ENCODE measurements around the gene ZNF451. TPM values are rescaled to one million over a fixed set of nuclear protein-coding genes. Genes with fewer than 3 reads are reported as not detected.

The ZNF451 gene
- polyA plus RNA-seq, 1 of the 3 experiments (the other 2 are of a cell fraction), result 8.5 TPM

- H3K4me2 ChIP-seq, result no peak overlapping the region
- no peaks in the 10 kb centered on the region for H4K20me1 ChIP-seq (ENCODE audit: insufficient read depth)
- H3K4me1 ChIP-seq (ENCODE audit: control insufficient read depth in 1 of 2, insufficient read depth in 2 of 2, low read depth in 1 of 2, low read length in 1 of 2), result no peaks in the 10 kb centered on the region; a peak in 1 of 4 replicates
- H3F3A ChIP-seq (replicated peaks; ENCODE audit: insufficient read depth), result peaks cover 15% of the 10 kb centered on the region
- WGBS (ENCODE audit: low lambda C conversion rate), result 98% methylated on average over 11 of the region's 11 CpGs
- TF ChIP-seq FOSL2 (IDR thresholded peaks at IDR 0.05; ENCODE audit: borderline replicate concordance, low read depth), result no peak
- TF ChIP-seq SIN3A (IDR thresholded peaks at IDR 0.05; ENCODE audit: borderline replicate concordance, low read depth, low read length), result no peak
- TF ChIP-seq JUND (IDR thresholded peaks at IDR 0.05), result no peak
- TF ChIP-seq GATA2 (CRISPR knock-in tag; IDR thresholded peaks at IDR 0.05), result no peak
- no peak for TF ChIP-seq CHD2 (IDR thresholded peaks at IDR 0.05; ENCODE audit: low read length, partially characterized antibody)
- no peak for TF ChIP-seq TCF12 (IDR thresholded peaks at IDR 0.05)
- TF ChIP-seq, protein P1, sequence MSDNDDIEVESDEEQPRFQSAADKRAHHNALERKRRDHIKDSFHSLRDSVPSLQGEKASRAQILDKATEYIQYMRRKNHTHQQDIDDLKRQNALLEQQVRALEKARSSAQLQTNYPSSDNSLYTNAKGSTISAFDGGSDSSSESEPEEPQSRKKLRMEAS (IDR thresholded peaks at IDR 0.05; ENCODE audit: low read depth), result no peak
- no peak for TF ChIP-seq POLR2AphosphoS5 (IDR thresholded peaks at IDR 0.05; ENCODE audit: low read depth, low read length)
- no peak for TF ChIP-seq EZH2phosphoT487 (IDR thresholded peaks at IDR 0.05; ENCODE audit: borderline replicate concordance, low read depth)
- no peaks in the 10 kb centered on the region for H3K79me2 ChIP-seq (ENCODE audit: insufficient read depth)
- H3K27me3 ChIP-seq (ENCODE audit: insufficient read depth), result no peaks in the 10 kb centered on the region
- POLR2A ChIA-PET, result no interaction called here
- H2AFZ ChIP-seq (ENCODE audit: low read depth), result no peak overlapping the region
- H3K9ac ChIP-seq, result no peak overlapping the region
- no peak for DNase-seq
- H3K27ac ChIP-seq (ENCODE audit: low read depth in 2 of 2, low read length in 1 of 2), result no peak overlapping the region
- H3K9me2 ChIP-seq, result no peaks in the 10 kb centered on the region
- peaks cover 37 to 52% of the 10 kb centered on the region in 2 experiments for H3K36me3 ChIP-seq (replicated peaks in 1 of 2; ENCODE audit: control insufficient read depth in 1 of 2, insufficient read depth in 2 of 2, low read length in 1 of 2)
- no peak overlapping the region for H3K4me3 ChIP-seq (ENCODE audit: low read depth in 2 of 2, low read length in 1 of 2)
- no peaks in the 10 kb centered on the region for H3K9me3 ChIP-seq
- CTCF ChIA-PET, result no interaction called here
Observed at GRCh38 chr6:57138026-57138425, 48.0 kb downstream of the ZNF451 start.

GRCh38 chr6:57141451-57142177 is 51.6 kb downstream of the ZNF451 start:
- DNase-seq, result no peak
- Histone ChIP-seq H3K79me2 (ENCODE audit: insufficient read depth) (peaks cover 4% of the 10 kb centered on the region; the same call in 1 of the 2 replicates), H3K9me3 (no peaks in the 10 kb centered on the region), H2AFZ (ENCODE audit: low read depth) (no peak overlapping the region), H3K36me3 (replicated peaks in 1 of 2; ENCODE audit: control insufficient read depth in 1 of 2, insufficient read depth in 2 of 2, low read length in 1 of 2) (peaks cover 26 to 54% of the 10 kb centered on the region in 2 experiments), H3K27me3 (ENCODE audit: insufficient read depth) (no peaks in the 10 kb centered on the region), H3K4me1 (ENCODE audit: control insufficient read depth in 1 of 2, insufficient read depth in 2 of 2, low read depth in 1 of 2, low read length in 1 of 2) (no peaks in the 10 kb centered on the region), H3K9ac (no peak overlapping the region), H3K4me3 (ENCODE audit: low read depth in 2 of 2, low read length in 1 of 2) (no peak overlapping the region), H3K9me2 (no peaks in the 10 kb centered on the region), H4K20me1 (ENCODE audit: insufficient read depth) (no peaks in the 10 kb centered on the region), H3F3A (replicated peaks; ENCODE audit: insufficient read depth) (peaks cover 17% of the 10 kb centered on the region), H3K4me2 (no peak overlapping the region), H3K27ac (ENCODE audit: low read depth in 2 of 2, low read length in 1 of 2) (no peak overlapping the region)
- CTCF ChIA-PET, result no interaction called here
- no peak for TF ChIP-seq NRF1 (IDR thresholded peaks at IDR 0.05; ENCODE audit: low read depth, low read length)
- no peak for TF ChIP-seq YY1 (IDR thresholded peaks at IDR 0.05; ENCODE audit: low read depth)
- no peak for TF ChIP-seq GATA2 (CRISPR knock-in tag; IDR thresholded peaks at IDR 0.05)
- no peak for TF ChIP-seq TEAD4 (IDR thresholded peaks at IDR 0.05; ENCODE audit: borderline replicate concordance, insufficient read depth)
- no peak for TF ChIP-seq RFX5 (IDR thresholded peaks at IDR 0.05; ENCODE audit: low read length)
- no peak for TF ChIP-seq EP300 (IDR thresholded peaks at IDR 0.05; ENCODE audit: borderline replicate concordance in 1 of 2, low read depth in 1 of 2, low read length in 1 of 2)
- 86% methylated on average over 4 of the region's 4 CpGs for WGBS (ENCODE audit: low lambda C conversion rate)
- POLR2A ChIA-PET, result no interaction called here
